Nephron (organoid): ENCODE data around the gene BBOX1.
A peak's percentile ranks its signal among the peaks of the same experiment; 100 is the strongest.

Source experiments
- H3K27ac Mint-ChIP-seq, 3 experiments: 2 replicates each; pipeline ENCODE4 v1.8.0; 2020; ENCODE audit warnings: mixed read lengths in 3 of 3, mild to moderate bottlenecking in 2 of 3, moderate library complexity in 1 of 3
- H3K27me3 Mint-ChIP-seq: 2 replicates; pipeline ENCODE4 v1.8.0; 2021; ENCODE audit warnings: low read depth, mild to moderate bottlenecking, moderate library complexity, mixed read lengths
- H3K36me3 Mint-ChIP-seq: 2 replicates; pipeline ENCODE4 v1.8.0; 2020; ENCODE audit warnings: low read depth, mixed read lengths
- H3K4me1 Mint-ChIP-seq: 2 replicates; pipeline ENCODE4 v1.8.0; 2020; ENCODE audit warnings: mixed read lengths
- H3K4me3 Mint-ChIP-seq, 3 experiments: 2 replicates each; pipeline ENCODE4 v1.8.0; 2020; ENCODE audit warnings: mild to moderate bottlenecking in 3 of 3, mixed read lengths in 3 of 3, moderate library complexity in 2 of 3
- H3K9me3 Mint-ChIP-seq: 2 replicates; pipeline ENCODE4 v1.8.0; 2020; ENCODE audit warnings: mixed read lengths
- TF ChIP-seq, protein P1 (sequence below), 3 experiments: fragments of 200-600 bp; sonication (generic); IDR thresholded peaks; one replicate each; pipeline ENCODE4 v1.5.0; 2021; ENCODE audit warnings: antibody characterized with exemption in 3 of 3; ENCODE audit not compliant: unreplicated experiment in 3 of 3

The BBOX1 gene

DNA sequence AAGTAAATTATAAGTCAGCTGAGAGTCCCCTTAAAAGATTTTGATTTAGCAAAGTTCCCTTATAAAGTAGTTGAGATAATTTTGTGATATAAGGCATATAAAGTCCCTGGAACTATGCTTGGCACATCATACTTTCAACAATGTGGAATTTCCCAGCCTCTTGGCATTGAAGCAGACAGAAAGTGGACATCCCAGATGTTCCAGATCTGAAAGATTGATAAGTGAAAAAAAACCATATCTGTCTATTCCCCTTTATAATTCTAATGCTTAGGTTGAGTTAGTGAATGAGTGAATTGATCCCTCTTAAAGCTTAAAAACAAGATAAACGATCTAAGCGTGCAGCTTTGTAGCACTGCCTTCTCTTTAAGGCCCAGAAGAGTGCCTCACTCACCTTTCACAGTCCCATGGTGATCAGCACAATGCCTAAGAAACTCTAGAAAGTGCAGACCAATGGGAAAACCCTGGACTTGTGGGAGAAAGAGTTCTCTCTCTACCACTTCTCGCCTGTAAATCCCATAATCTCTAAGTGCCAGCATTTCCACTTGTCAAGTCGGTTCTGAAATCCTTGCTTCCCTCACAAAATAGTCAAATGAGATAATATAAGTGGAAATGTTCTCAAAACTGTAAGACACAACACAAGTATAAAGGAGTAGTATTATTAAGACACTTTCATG is 28.9 kb upstream of the BBOX1 start:
- H3K4me1 Mint-ChIP-seq: peaks cover 37% of the 10 kb centered on the region
- no peak overlapping the region for H3K4me3 Mint-ChIP-seq
- peak overlapping the region; percentile 50 to 80 (median 61) for H3K27ac Mint-ChIP-seq
- TF ChIP-seq, protein P1, sequence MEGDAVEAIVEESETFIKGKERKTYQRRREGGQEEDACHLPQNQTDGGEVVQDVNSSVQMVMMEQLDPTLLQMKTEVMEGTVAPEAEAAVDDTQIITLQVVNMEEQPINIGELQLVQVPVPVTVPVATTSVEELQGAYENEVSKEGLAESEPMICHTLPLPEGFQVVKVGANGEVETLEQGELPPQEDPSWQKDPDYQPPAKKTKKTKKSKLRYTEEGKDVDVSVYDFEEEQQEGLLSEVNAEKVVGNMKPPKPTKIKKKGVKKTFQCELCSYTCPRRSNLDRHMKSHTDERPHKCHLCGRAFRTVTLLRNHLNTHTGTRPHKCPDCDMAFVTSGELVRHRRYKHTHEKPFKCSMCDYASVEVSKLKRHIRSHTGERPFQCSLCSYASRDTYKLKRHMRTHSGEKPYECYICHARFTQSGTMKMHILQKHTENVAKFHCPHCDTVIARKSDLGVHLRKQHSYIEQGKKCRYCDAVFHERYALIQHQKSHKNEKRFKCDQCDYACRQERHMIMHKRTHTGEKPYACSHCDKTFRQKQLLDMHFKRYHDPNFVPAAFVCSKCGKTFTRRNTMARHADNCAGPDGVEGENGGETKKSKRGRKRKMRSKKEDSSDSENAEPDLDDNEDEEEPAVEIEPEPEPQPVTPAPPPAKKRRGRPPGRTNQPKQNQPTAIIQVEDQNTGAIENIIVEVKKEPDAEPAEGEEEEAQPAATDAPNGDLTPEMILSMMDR (IDR thresholded peaks at IDR 0.05; ENCODE audit: unreplicated experiment in 3 of 3): no peak
- H3K27me3 Mint-ChIP-seq: no peaks in the 10 kb centered on the region
- no peaks in the 10 kb centered on the region for H3K9me3 Mint-ChIP-seq
- H3K36me3 Mint-ChIP-seq: no peaks in the 10 kb centered on the region

DNA sequence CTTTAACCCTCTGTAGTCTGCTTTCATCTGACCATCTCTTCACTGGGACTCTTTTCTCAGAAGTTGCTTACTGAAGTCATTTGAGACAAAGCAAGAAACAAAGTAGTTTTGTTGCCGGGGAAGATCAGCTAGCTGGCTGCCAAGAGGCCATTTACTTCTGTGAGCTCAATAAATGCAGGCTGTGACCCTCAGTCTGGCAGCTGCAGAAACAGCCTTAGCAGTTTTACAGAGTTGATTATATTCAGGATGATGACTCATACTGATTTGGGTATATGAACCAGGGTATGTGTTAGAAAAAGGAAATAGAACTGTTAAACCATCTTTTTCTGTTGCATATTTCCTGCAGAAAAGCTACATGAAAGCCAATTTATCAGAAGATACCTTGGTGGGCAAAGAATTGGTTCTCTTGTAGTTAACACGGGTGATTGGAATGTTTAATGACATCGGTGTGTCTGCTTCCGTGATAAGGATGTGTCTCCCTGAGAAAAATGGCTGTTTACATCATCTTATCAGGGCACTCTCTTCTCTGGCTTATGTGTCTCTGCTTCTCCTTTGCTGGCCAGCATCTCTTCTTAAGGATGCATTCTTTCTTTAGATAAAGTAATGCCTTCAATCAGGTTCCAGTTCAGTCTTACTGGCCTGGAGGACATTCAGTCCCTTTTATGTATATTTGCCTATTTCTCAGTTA is 28.2 kb upstream of the BBOX1 start:
- Mint-ChIP-seq H3K27me3 (no peaks in the 10 kb centered on the region), H3K9me3 (peaks cover 3% of the 10 kb centered on the region), H3K27ac (peak overlapping the region; percentile 50 to 80 (median 61)), H3K4me1 (peaks cover 37% of the 10 kb centered on the region), H3K36me3 (no peaks in the 10 kb centered on the region), H3K4me3 (no peak overlapping the region)
- TF ChIP-seq, protein P1 (IDR thresholded peaks at IDR 0.05; ENCODE audit: unreplicated experiment in 3 of 3): no peak

- Mint-ChIP-seq H3K36me3 (no peaks in the 10 kb centered on the region), H3K9me3 (peaks cover 3% of the 10 kb centered on the region), H3K27me3 (no peaks in the 10 kb centered on the region), H3K27ac (peak overlapping the region; percentile 50 to 80 (median 61)), H3K4me3 (no peak overlapping the region), H3K4me1 (peaks cover 40% of the 10 kb centered on the region)
- TF ChIP-seq, protein P1 (IDR thresholded peaks at IDR 0.05; ENCODE audit: unreplicated experiment in 3 of 3): no peak
Observed at GRCh38 chr11:27013781-27014361, 26.7 kb upstream of the BBOX1 start.

- TF ChIP-seq, protein P1 (IDR thresholded peaks at IDR 0.05; ENCODE audit: unreplicated experiment in 3 of 3): no peak
- Mint-ChIP-seq H3K4me3 (no peak overlapping the region), H3K27ac (peak overlapping the region in 2 of 3 experiments; percentile 37 to 91), H3K9me3 (peaks cover 3% of the 10 kb centered on the region), H3K36me3 (no peaks in the 10 kb centered on the region), H3K27me3 (no peaks in the 10 kb centered on the region), H3K4me1 (peaks cover 53% of the 10 kb centered on the region)
Observed at GRCh38 chr11:27018902-27019529, 21.6 kb upstream of the BBOX1 start.

GRCh38 chr11:27020751-27021150 is 19.9 kb upstream of the BBOX1 start:
- H3K27me3 Mint-ChIP-seq: no peaks in the 10 kb centered on the region
- peak overlapping the region in 1 of 3 experiments; percentile 47 for H3K4me3 Mint-ChIP-seq
- peak overlapping the region; percentile 43 to 92 (median 91) for H3K27ac Mint-ChIP-seq
- TF ChIP-seq, protein P1 (IDR thresholded peaks at IDR 0.05; ENCODE audit: unreplicated experiment in 3 of 3): no peak
- peaks cover 57% of the 10 kb centered on the region for H3K4me1 Mint-ChIP-seq
- no peaks in the 10 kb centered on the region for H3K36me3 Mint-ChIP-seq
- peaks cover 3% of the 10 kb centered on the region for H3K9me3 Mint-ChIP-seq
